ENCODE results near the gene ARHGEF28.

Gene ARHGEF28

GRCh38 chr5:73743161-73743560 is 117.2 kb downstream of the ARHGEF28 start:
- no peak for DNase-seq

- DNase-seq = no peak
Measured at GRCh38 chr5:73745836-73746235, 119.8 kb downstream of the ARHGEF28 start.

- DNase-seq = no peak
Measured at GRCh38 chr5:73746608-73747007, 120.6 kb downstream of the ARHGEF28 start.

- DNase-seq = no peak
Measured at GRCh38 chr5:73747696-73748380, 121.8 kb downstream of the ARHGEF28 start.

GRCh38 chr5:73748510-73749400 is 122.8 kb downstream of the ARHGEF28 start:
- DNase-seq = no peak

GRCh38 chr5:73749485-73750270 is 123.7 kb downstream of the ARHGEF28 start:
- DNase-seq = no peak

- DNase-seq = no peak
Measured at GRCh38 chr5:73751254-73751914, 125.4 kb downstream of the ARHGEF28 start.

GRCh38 chr5:73754254-73754653 is 128.3 kb downstream of the ARHGEF28 start:
- no peak for DNase-seq

- no peak for DNase-seq
Measured at GRCh38 chr5:73757416-73757815, 131.4 kb downstream of the ARHGEF28 start.

GRCh38 chr5:73759771-73760170 is 133.8 kb downstream of the ARHGEF28 start:
- no peak for DNase-seq

GRCh38 chr5:73763300-73764032 is 137.5 kb downstream of the ARHGEF28 start:
- DNase-seq = no peak

- DNase-seq = no peak
Measured at GRCh38 chr5:73764586-73764985, 138.6 kb downstream of the ARHGEF28 start.

GRCh38 chr5:73764996-73765395 is 139.0 kb downstream of the ARHGEF28 start:
- no peak for DNase-seq

- DNase-seq = no peak
Measured at GRCh38 chr5:73766902-73767301, 140.9 kb downstream of the ARHGEF28 start.

- no peak for DNase-seq
Measured at GRCh38 chr5:73770172-73771025, 144.4 kb downstream of the ARHGEF28 start.

- no peak for DNase-seq
Measured at GRCh38 chr5:73774924-73775323, 148.9 kb downstream of the ARHGEF28 start.

GRCh38 chr5:73776405-73776804 is 150.4 kb downstream of the ARHGEF28 start:
- DNase-seq = no peak

- DNase-seq = no peak
Measured at GRCh38 chr5:73777192-73777591, 151.2 kb downstream of the ARHGEF28 start.

GRCh38 chr5:73780302-73781080 is 154.5 kb downstream of the ARHGEF28 start:
- no peak for DNase-seq

GRCh38 chr5:73781107-73781768 is 155.2 kb downstream of the ARHGEF28 start:
- DNase-seq = no peak
